Heart left ventricle (tissue), 13 donors: Measurements from ENCODE around the gene UQCRC1.

Experiments
- POLR2A ChIP-seq, 2 donors: fragments of 450-650 bp; IDR thresholded peaks; one replicate each; pipeline ENCODE4 v1.6.1; 2017; ENCODE audit warnings: antibody characterized with exemption in 2 of 2, mild to moderate bottlenecking in 2 of 2, moderate library complexity in 2 of 2
- TF ChIP-seq, protein P1 (sequence below), 12 donors: fragments of 200-600 bp; sonication (generic) in 4 of 12; IDR thresholded peaks; one replicate each; pipeline versions ENCODE4 v1.5.0 to v1.8.0; 2018 to 2022; ENCODE audit warnings: antibody characterized with exemption in 12 of 12, mild to moderate bottlenecking in 5 of 12
- donor health status: ischemic (EF 13 %, LVEDD 7.1; RV severe dilation, severe dysfunction).
- donor health status: DM: no; HTN: yes; CAD: no.
- donor health status: DM: no; HTN: no; CAD: no.
- donor health status: ischemic (EF 25% LVEDD 6.9; RV normal size, moderate dysfunction).
- donor health status: ischemic (EF 25% LVEDD 5.7; RV mildly dilated, moderate dysfunction).
- donor health status: ischemic (EF 35%, LVEDD 5.7; RV mildly dilated, moderate dysfunction).
- donor health status: nonischemic (EF 11% LVEDD 7.7; RV severe dilation, severe dysfunction).
- donor health status: DM: yes; HTN: yes; CAD: no.
- donor health status: PGD.
- donor health status: ischemic (EF 29% LVEDD 5.4; RV normal size, mild dysfunction).
- donor health status: nonischemic (EF 23%, LVEDD 6.1; RV moderate dilation, normal function).

DNA sequence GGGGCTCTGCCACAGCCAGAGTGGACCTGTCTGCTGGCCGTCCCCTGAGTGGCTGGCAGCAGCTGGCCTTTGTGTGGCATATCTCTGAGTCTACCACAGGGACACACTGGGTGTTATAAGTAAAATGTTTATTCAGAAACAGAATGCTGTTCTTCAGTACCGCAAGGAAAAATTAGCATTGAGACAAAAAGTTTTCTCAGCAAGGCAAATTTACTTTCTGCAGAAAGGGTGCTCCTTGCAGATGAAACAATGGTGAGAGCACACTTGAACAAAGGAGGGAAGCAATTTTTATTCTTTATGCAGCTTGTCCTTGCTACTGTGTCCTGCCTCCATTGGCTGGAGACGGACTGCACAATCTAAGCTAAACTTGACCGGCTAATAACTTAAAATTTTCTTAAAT is 8.1 kb upstream of the UQCRC1 start:
- no peak for TF ChIP-seq POLR2A (IDR thresholded peaks at IDR 0.05)
- TF ChIP-seq, protein P1, sequence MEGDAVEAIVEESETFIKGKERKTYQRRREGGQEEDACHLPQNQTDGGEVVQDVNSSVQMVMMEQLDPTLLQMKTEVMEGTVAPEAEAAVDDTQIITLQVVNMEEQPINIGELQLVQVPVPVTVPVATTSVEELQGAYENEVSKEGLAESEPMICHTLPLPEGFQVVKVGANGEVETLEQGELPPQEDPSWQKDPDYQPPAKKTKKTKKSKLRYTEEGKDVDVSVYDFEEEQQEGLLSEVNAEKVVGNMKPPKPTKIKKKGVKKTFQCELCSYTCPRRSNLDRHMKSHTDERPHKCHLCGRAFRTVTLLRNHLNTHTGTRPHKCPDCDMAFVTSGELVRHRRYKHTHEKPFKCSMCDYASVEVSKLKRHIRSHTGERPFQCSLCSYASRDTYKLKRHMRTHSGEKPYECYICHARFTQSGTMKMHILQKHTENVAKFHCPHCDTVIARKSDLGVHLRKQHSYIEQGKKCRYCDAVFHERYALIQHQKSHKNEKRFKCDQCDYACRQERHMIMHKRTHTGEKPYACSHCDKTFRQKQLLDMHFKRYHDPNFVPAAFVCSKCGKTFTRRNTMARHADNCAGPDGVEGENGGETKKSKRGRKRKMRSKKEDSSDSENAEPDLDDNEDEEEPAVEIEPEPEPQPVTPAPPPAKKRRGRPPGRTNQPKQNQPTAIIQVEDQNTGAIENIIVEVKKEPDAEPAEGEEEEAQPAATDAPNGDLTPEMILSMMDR (IDR thresholded peaks at IDR 0.05), result no peak
